H1 (cell line): ENCODE measurements around the gene OR52I1. TPM values are rescaled to one million over a fixed set of nuclear protein-coding genes. Genes with fewer than 3 reads are reported as not detected.

Experiments
- CTCF ChIA-PET: fragments of 300-600 bp; sonication (Branson Sonifier 250); formaldehyde crosslinking; loops from one replicate; lab custom pipeline; 2021; ENCODE audit not compliant: partially characterized antibody; lab: Charles Lee
- POLR2A ChIA-PET: fragments of 300-600 bp; sonication (Branson Sonifier 250); formaldehyde crosslinking; loops from one replicate; lab custom pipeline; 2021; ENCODE audit warnings: inconsistent platforms; ENCODE audit not compliant: partially characterized antibody; lab: Charles Lee
- DNase-seq, 2 experiments: peaks; one replicate each; pipeline versions ENCODE4 v3.0.0 to v3.0.0-alpha.2; 2010 to 2022; ENCODE audit warnings: low spot score in 2 of 2, low read depth in 1 of 2, mixed read lengths in 1 of 2
- FAIRE-seq: peaks from 2 replicates; lab custom pipeline; 2011; peaks lifted over from hg19 to GRCh38; lab: Jason Lieb, UNC
- H2AFZ ChIP-seq: 2 replicates; pipeline ENCODE4 v1.8.1; 2012; ENCODE audit warnings: low read length, inconsistent platforms
- H2AK5ac ChIP-seq: 2 replicates; pipeline ENCODE4 v1.6.1; 2013; ENCODE audit warnings: low read depth, low read length
- H2BK120ac ChIP-seq: replicated peaks from 2 replicates; pipeline ENCODE3; 2013; ENCODE audit warnings: low read depth, low read length, inconsistent platforms
- H2BK12ac ChIP-seq: 2 replicates; pipeline ENCODE4 v1.6.1; 2013; ENCODE audit warnings: low read depth, low read length
- H2BK15ac ChIP-seq: 2 replicates; pipeline ENCODE4 v1.6.1; 2013; ENCODE audit warnings: low read length
- H2BK20ac ChIP-seq: 2 replicates; pipeline ENCODE4 v1.6.1; 2013; ENCODE audit warnings: low read length
- H2BK5ac ChIP-seq: 2 replicates; pipeline ENCODE4 v1.6.1; 2013; ENCODE audit warnings: low read depth, low read length
- H3K14ac ChIP-seq: 2 replicates; pipeline ENCODE4 v1.6.1; 2013; ENCODE audit warnings: inconsistent platforms; ENCODE audit not compliant: insufficient read length
- H3K18ac ChIP-seq: 2 replicates; pipeline ENCODE4 v1.6.1; 2013; ENCODE audit warnings: low read length; ENCODE audit errors: extremely low read depth
- H3K23ac ChIP-seq: 2 replicates; pipeline ENCODE4 v1.6.1; 2013; ENCODE audit warnings: inconsistent platforms; ENCODE audit not compliant: insufficient read length
- H3K23me2 ChIP-seq: 2 replicates; pipeline ENCODE4 v1.6.1; 2013; ENCODE audit warnings: low read depth, low read length
- H3K27ac ChIP-seq: 2 replicates; pipeline ENCODE4 v1.6.1; 2011; ENCODE audit warnings: low read depth, low read length, inconsistent platforms
- H3K27me3 ChIP-seq, 4 experiments: replicated peaks in 1 of 4; 1 replicate in 1 of 4; 2 replicates in 3 of 4; pipeline versions ENCODE4 v1.6.1 to v1.8.1; 2011 to 2013; ENCODE audit warnings: low read length in 3 of 4, mild to moderate bottlenecking in 3 of 4, inconsistent platforms in 2 of 4, mixed read lengths in 2 of 4, moderate library complexity in 1 of 4; ENCODE audit not compliant: control insufficient read depth in 3 of 4, insufficient read depth in 3 of 4; ENCODE audit errors: extremely low read depth in 1 of 4
- H3K36me3 ChIP-seq, 4 experiments: 2 replicates each; pipeline versions ENCODE4 v1.6.1 to v1.8.1; 2011 to 2013; ENCODE audit warnings: mild to moderate bottlenecking in 4 of 4, low read length in 3 of 4, moderate library complexity in 2 of 4, control low read depth in 1 of 4, inconsistent platforms in 1 of 4; ENCODE audit not compliant: insufficient read depth in 4 of 4, control insufficient read depth in 2 of 4
- H3K4ac ChIP-seq: replicated peaks from 2 replicates; pipeline ENCODE3; 2013; ENCODE audit warnings: low read length, low read depth, mixed read lengths, inconsistent platforms; ENCODE audit not compliant: insufficient read length
- H3K4me1 ChIP-seq, 4 experiments: replicated peaks in 1 of 4; 1 replicate in 1 of 4; 2 replicates in 3 of 4; pipeline versions ENCODE4 v1.6.1 to v1.8.1; 2011 to 2013; ENCODE audit warnings: low read length in 3 of 4, inconsistent platforms in 2 of 4, mixed read lengths in 1 of 4; ENCODE audit not compliant: insufficient read depth in 4 of 4, control insufficient read depth in 3 of 4
- H3K4me2 ChIP-seq, 2 experiments: 2 replicates each; pipeline versions ENCODE4 v1.6.1 to v1.8.1; 2011 to 2013; ENCODE audit warnings: low read depth in 2 of 2, low read length in 2 of 2, control low read depth in 1 of 2, inconsistent platforms in 1 of 2, mild to moderate bottlenecking in 1 of 2; ENCODE audit not compliant: insufficient read depth in 1 of 2
- H3K4me3 ChIP-seq, 4 experiments: fragments of 200-600, 300-600 bp in 1 of 4; sonication (generic), shearing (Covaris generic), sonication (Bioruptor Twin) in 1 of 4; 2 replicates each; pipeline versions ENCODE4 v1.5.1 to v1.8.1; 2011 to 2016; ENCODE audit warnings: low read length in 4 of 4, low read depth in 3 of 4, control low read depth in 2 of 4, inconsistent platforms in 2 of 4, mild to moderate bottlenecking in 2 of 4, mixed read lengths in 1 of 4, moderate library complexity in 1 of 4; ENCODE audit not compliant: insufficient read depth in 2 of 4; ENCODE audit errors: extremely low read depth in 1 of 4
- H3K56ac ChIP-seq: replicated peaks from 2 replicates; pipeline ENCODE3; 2013; ENCODE audit warnings: low read depth, mild to moderate bottlenecking, mixed read lengths, low read length, inconsistent platforms; ENCODE audit not compliant: insufficient read length
- H3K79me1 ChIP-seq: 2 replicates; pipeline ENCODE4 v1.6.1; 2013; ENCODE audit warnings: low read depth, low read length, control low read depth
- H3K79me2 ChIP-seq, 2 experiments: 2 replicates each; pipeline versions ENCODE4 v1.6.1 to v1.8.1; 2012 to 2013; ENCODE audit warnings: low read length in 2 of 2, mild to moderate bottlenecking in 2 of 2, inconsistent platforms in 1 of 2; ENCODE audit not compliant: insufficient read depth in 2 of 2, control insufficient read depth in 1 of 2
- H3K9ac ChIP-seq, 4 experiments: replicated peaks in 1 of 4; 1 replicate in 1 of 4; 2 replicates in 3 of 4; pipeline versions ENCODE4 v1.6.1 to v1.8.1; 2011 to 2013; ENCODE audit warnings: low read depth in 3 of 4, low read length in 3 of 4, control low read depth in 2 of 4, mild to moderate bottlenecking in 2 of 4, moderate library complexity in 2 of 4, inconsistent platforms in 1 of 4; ENCODE audit errors: extremely low read depth in 1 of 4
- H3K9me3 ChIP-seq, 2 experiments: 2 replicates each; pipeline versions ENCODE4 v1.6.1 to v1.8.1; 2012 to 2013; ENCODE audit warnings: mild to moderate bottlenecking in 2 of 2, moderate library complexity in 2 of 2, control low read depth in 1 of 2, inconsistent platforms in 1 of 2, low read depth in 1 of 2, low read length in 1 of 2, mixed read lengths in 1 of 2; ENCODE audit not compliant: insufficient read depth in 2 of 2
- H4K20me1 ChIP-seq, 2 experiments: replicated peaks in 1 of 2; 2 replicates each; pipeline versions ENCODE3 to v1.8.1; 2011 to 2013; ENCODE audit warnings: inconsistent platforms in 2 of 2, low read length in 2 of 2, mild to moderate bottlenecking in 1 of 2; ENCODE audit not compliant: insufficient read depth in 2 of 2, control insufficient read depth in 1 of 2
- H4K5ac ChIP-seq: 2 replicates; pipeline ENCODE4 v1.6.1; 2013; ENCODE audit warnings: low read length, low read depth, mixed read lengths, inconsistent platforms; ENCODE audit not compliant: insufficient read length
- H4K8ac ChIP-seq: 2 replicates; pipeline ENCODE4 v1.8.0; 2013; ENCODE audit warnings: mild to moderate bottlenecking, moderate library complexity, low read length, inconsistent platforms; ENCODE audit not compliant: insufficient read depth; ENCODE audit errors: extremely low read depth
- H4K91ac ChIP-seq: replicated peaks from 2 replicates; pipeline ENCODE3; 2013; ENCODE audit warnings: low read length, mixed read lengths, inconsistent platforms; ENCODE audit not compliant: insufficient read length
- NANOG ChIP-seq: IDR thresholded peaks from 2 replicates; pipeline ENCODE4 v1.6.1; 2011; ENCODE audit warnings: low read length, low read depth, mild to moderate bottlenecking, inconsistent platforms; ENCODE audit not compliant: insufficient read depth, poor library complexity, severe bottlenecking
- WGBS, 2 experiments: shearing (Covaris generic) in 1 of 2; methylation state at CpG; one replicate each; pipeline versions ENCODE4 v1.1.6 to v1.1.7; 2013 to 2015; ENCODE audit warnings: low lambda C conversion rate in 2 of 2, mixed read lengths in 2 of 2, inconsistent platforms in 1 of 2, low coverage in 1 of 2, missing lambda C conversion rate in 1 of 2; ENCODE audit not compliant: insufficient replicate concordance in 2 of 2, insufficient coverage in 1 of 2, insufficient read length in 1 of 2; ENCODE audit errors: extremely low coverage in 1 of 2, missing lambda C conversion rate in 1 of 2; 5-methylcytosine and 5-hydroxymethylcytosine counted together
- polyA plus RNA-seq, 7 experiments: library from polyadenylated mRNA; depleted of rRNA in 3 of 7; stranded (reverse) in 5 of 7; unstranded in 2 of 7; fragments of >200 nt in 5 of 7; fragments of 200-250 nt in 2 of 7; gene quantifications; 1 replicate in 5 of 7; 2 replicates in 1 of 7; 4 replicates in 1 of 7; pipeline versions ENCODE4 v1.2.1 to v1.2.3, GENCODE V29; 2011 to 2013; ENCODE audit warnings: missing spikeins in 2 of 7, mixed read lengths in 2 of 7
- total RNA-seq: library from RNA; stranded (reverse); fragmentation: NEBNext Ultra II Directional; extraction: Animal tissue kit (Norgen Biotek cat#: 25700); gene quantifications from 2 replicates; pipeline ENCODE4 v1.2.1, GENCODE V29; 2021

OR52I1 gene
- total and polyA plus RNA-seq, 2 of the 8 experiments (the other 6 are each of a cell fraction or from before 2014, with no cell fraction given) = not detected

- no peak overlapping the region for H3K18ac ChIP-seq
- peaks cover 0 to 2% (median under 1%) of the 10 kb centered on the region in 4 experiments; a peak in 2 of 8 replicates for H3K36me3 ChIP-seq
- no peak overlapping the region for H3K4ac ChIP-seq
- POLR2A ChIA-PET = no interaction called here
- H2AK5ac ChIP-seq = no peak overlapping the region
- H3K56ac ChIP-seq = no peak overlapping the region
- no peak overlapping the region for H3K23ac ChIP-seq
- H3K79me1 ChIP-seq = no peaks in the 10 kb centered on the region
- H2BK15ac ChIP-seq = no peak overlapping the region
- peak overlapping the region; percentile 67; the same call in 1 of the 2 replicates for H2AFZ ChIP-seq
- no peak overlapping the region for H4K8ac ChIP-seq
- no peak overlapping the region for H4K5ac ChIP-seq
- peak overlapping the region; percentile 71 to 72 for H3K4me2 ChIP-seq
- no peaks in the 10 kb centered on the region for H3K27me3 ChIP-seq
- TF ChIP-seq NANOG = no peak
- FAIRE-seq (no peak), DNase-seq (no peak)
- H2BK120ac ChIP-seq = no peak overlapping the region
- H3K4me1 ChIP-seq = no peaks in the 10 kb centered on the region; a peak in 1 of 7 replicates
- H3K14ac ChIP-seq = no peak overlapping the region
- no peak overlapping the region for H4K91ac ChIP-seq
- no peaks in the 10 kb centered on the region for H3K9me3 ChIP-seq
- CTCF ChIA-PET = interaction anchor here (0.5 to 1.5 kb wide), 5 partner anchors 30 to 505 kb away, joined by 3 to 4 read pairs (median 3); partner anchors contain the start of gene OR51D1
- peak overlapping the region in 1 of 4 experiments; percentile 40; a peak in 1 of 7 replicates for H3K9ac ChIP-seq
- 78% methylated on average over 6 of the region's 6 CpGs; no CpG with 5 or more reads in 1 of the 2 experiments for WGBS, 2 experiments
- peaks cover 2% of the 10 kb centered on the region; the same call in 1 of the 2 replicates for H3K23me2 ChIP-seq
- H2BK5ac ChIP-seq = no peak overlapping the region
- H4K20me1 ChIP-seq = no peaks in the 10 kb centered on the region
- no peak overlapping the region for H3K27ac ChIP-seq
- H2BK20ac ChIP-seq = no peak overlapping the region
- H3K4me3 ChIP-seq = peak overlapping the region; percentile 52 to 85 (median 70)
- H2BK12ac ChIP-seq = no peak overlapping the region
- H3K79me2 ChIP-seq = no peaks in the 10 kb centered on the region
Observed at GRCh38 chr11:4607096-4607495, 13.3 kb downstream of the OR52I1 start.
